ENCODE results near the gene TMEM132A. TPM values are rescaled to one million over a fixed set of nuclear protein-coding genes. Genes with fewer than 3 reads are reported as not detected.

Gene TMEM132A
- polyA plus RNA-seq, 2 of the 4 experiments (the other 2 are of a cell fraction), result 18.1 to 88.0 TPM

DNA sequence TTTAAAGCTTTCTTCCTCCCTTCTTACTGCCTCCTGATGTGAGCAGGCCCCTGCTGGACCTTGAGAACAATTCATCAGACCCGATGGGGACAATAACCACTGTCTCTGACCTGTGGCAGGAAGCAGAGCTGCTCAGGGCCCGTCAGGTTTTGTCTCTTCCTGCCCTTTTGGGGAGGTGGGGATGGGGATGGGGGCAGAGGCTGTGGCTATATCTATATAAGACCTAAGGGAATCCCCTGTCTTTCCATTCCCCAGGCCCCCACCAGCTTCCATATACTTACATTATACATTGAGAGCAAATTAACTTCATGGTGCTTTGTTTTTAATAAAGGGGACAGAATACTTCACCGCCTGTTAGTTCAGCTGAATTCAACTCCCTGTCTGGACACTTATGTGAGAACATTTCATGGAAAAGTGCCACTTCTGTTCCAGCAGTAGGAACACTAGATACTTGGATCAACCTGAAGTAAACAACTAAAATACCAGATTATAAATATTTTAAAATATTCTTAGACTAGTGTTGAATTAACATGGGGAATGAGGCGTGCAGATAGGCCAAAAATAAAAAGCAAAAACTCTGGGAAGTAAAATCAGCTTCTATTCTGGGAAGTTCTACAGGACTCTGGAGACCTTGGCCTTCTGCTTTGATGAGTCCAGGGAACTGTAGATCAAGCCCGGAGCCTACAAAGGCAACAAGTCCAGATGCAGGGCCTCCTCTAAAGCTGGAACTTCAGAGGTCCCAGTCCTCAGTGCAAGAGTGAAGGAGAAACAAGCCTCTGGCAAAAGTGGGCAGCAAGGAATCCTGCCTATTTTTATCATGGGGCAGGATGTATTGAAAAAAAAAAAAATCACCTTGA lies 45.8 kb upstream of the TMEM132A start:
- no peak overlapping the region for H3K27ac ChIP-seq
- ChIA-PET CTCF (interaction anchor here (2.5 to 12.3 kb wide), 3 partner anchors 10 to 49 kb away, joined by 10 to 79 read pairs (median 24); no protein-coding TSS in a partner anchor), POLR2A (no interaction called here)
- no peak overlapping the region for H3K4me3 ChIP-seq
- H3K4me2 ChIP-seq, result no peak overlapping the region
- TF ChIP-seq, protein P1, sequence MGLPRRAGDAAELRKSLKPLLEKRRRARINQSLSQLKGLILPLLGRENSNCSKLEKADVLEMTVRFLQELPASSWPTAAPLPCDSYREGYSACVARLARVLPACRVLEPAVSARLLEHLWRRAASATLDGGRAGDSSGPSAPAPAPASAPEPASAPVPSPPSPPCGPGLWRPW (IDR thresholded peaks at IDR 0.05), result no peak
- no peak for TF ChIP-seq FOSL2 (IDR thresholded peaks at IDR 0.05)
- no peak for TF ChIP-seq FOSL2 (CRISPR knock-in tag; IDR thresholded peaks at IDR 0.05)
- TF ChIP-seq CEBPB (IDR thresholded peaks at IDR 0.05), result no peak
- TF ChIP-seq POLR2A (IDR thresholded peaks at IDR 0.05; ENCODE audit: low read length), result no peak
- FAIRE-seq (no peak), ATAC-seq (no peak), DNase-seq (ENCODE audit: low read depth in 1 of 2, low spot score in 1 of 2) (no peak)
- 86% methylated on average over 5 of the region's 5 CpGs for WGBS (ENCODE audit: missing lambda C conversion rate)
- no peaks in the 10 kb centered on the region for H3K9me3 ChIP-seq
- peaks cover under 1% of the 10 kb centered on the region; the same call in 1 of the 3 replicates for H3K4me1 ChIP-seq

DNA sequence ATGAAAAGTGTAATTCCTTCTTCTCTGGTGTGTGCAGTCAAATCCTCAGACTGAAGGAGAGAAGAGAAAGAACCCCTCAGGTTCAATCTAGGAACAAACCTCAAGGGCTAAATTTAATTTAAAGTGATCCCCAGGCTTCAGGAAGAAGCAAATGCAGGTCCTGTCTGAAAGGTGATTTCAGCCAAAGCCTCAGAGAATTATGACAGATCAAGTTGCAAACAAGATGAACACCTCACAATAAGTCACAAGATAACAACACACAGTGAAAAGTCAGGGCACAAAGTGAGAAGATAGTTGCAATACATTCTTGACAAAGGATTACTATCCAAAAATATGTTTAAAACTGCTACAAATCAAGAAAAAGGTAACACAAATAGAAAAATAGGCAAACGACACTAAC lies 45.2 kb upstream of the TMEM132A start:
- H3K4me2 ChIP-seq, result no peak overlapping the region
- no peak overlapping the region for H3K4me3 ChIP-seq
- DNase-seq (ENCODE audit: low read depth in 1 of 2, low spot score in 1 of 2) (no peak), ATAC-seq (no peak), FAIRE-seq (no peak)
- no peaks in the 10 kb centered on the region for H3K4me1 ChIP-seq
- TF ChIP-seq, protein P2, sequence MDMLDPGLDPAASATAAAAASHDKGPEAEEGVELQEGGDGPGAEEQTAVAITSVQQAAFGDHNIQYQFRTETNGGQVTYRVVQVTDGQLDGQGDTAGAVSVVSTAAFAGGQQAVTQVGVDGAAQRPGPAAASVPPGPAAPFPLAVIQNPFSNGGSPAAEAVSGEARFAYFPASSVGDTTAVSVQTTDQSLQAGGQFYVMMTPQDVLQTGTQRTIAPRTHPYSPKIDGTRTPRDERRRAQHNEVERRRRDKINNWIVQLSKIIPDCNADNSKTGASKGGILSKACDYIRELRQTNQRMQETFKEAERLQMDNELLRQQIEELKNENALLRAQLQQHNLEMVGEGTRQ (IDR thresholded peaks at IDR 0.05), result no peak
- TF ChIP-seq, protein P3, sequence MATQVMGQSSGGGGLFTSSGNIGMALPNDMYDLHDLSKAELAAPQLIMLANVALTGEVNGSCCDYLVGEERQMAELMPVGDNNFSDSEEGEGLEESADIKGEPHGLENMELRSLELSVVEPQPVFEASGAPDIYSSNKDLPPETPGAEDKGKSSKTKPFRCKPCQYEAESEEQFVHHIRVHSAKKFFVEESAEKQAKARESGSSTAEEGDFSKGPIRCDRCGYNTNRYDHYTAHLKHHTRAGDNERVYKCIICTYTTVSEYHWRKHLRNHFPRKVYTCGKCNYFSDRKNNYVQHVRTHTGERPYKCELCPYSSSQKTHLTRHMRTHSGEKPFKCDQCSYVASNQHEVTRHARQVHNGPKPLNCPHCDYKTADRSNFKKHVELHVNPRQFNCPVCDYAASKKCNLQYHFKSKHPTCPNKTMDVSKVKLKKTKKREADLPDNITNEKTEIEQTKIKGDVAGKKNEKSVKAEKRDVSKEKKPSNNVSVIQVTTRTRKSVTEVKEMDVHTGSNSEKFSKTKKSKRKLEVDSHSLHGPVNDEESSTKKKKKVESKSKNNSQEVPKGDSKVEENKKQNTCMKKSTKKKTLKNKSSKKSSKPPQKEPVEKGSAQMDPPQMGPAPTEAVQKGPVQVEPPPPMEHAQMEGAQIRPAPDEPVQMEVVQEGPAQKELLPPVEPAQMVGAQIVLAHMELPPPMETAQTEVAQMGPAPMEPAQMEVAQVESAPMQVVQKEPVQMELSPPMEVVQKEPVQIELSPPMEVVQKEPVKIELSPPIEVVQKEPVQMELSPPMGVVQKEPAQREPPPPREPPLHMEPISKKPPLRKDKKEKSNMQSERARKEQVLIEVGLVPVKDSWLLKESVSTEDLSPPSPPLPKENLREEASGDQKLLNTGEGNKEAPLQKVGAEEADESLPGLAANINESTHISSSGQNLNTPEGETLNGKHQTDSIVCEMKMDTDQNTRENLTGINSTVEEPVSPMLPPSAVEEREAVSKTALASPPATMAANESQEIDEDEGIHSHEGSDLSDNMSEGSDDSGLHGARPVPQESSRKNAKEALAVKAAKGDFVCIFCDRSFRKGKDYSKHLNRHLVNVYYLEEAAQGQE (IDR thresholded peaks at IDR 0.05), result no peak
- TF ChIP-seq TFCP2L1 (CRISPR knock-in tag; IDR thresholded peaks at IDR 0.05), result no peak
- TF ChIP-seq, protein P4, sequence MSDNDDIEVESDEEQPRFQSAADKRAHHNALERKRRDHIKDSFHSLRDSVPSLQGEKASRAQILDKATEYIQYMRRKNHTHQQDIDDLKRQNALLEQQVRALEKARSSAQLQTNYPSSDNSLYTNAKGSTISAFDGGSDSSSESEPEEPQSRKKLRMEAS (IDR thresholded peaks at IDR 0.05), result no peak
- TF ChIP-seq PHF8 (IDR thresholded peaks at IDR 0.05; ENCODE audit: borderline replicate concordance, low read depth), result no peak
- TF ChIP-seq ZSCAN20 (CRISPR knock-in tag; IDR thresholded peaks at IDR 0.05), result no peak
- TF ChIP-seq, protein P5, sequence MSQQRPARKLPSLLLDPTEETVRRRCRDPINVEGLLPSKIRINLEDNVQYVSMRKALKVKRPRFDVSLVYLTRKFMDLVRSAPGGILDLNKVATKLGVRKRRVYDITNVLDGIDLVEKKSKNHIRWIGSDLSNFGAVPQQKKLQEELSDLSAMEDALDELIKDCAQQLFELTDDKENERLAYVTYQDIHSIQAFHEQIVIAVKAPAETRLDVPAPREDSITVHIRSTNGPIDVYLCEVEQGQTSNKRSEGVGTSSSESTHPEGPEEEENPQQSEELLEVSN (IDR thresholded peaks at IDR 0.05; ENCODE audit: borderline replicate concordance, low read depth), result no peak
- TF ChIP-seq NPAS2 (CRISPR knock-in tag; IDR thresholded peaks at IDR 0.05; ENCODE audit: borderline replicate concordance), result no peak
- TF ChIP-seq CHD4 (IDR thresholded peaks at IDR 0.05; ENCODE audit: borderline replicate concordance), result no peak
- no peak for TF ChIP-seq RAD21 (conservative IDR thresholded peaks at IDR 0.05 in 1 of 2, IDR thresholded peaks at IDR 0.05 in 1 of 2)
- TF ChIP-seq EHMT2 (IDR thresholded peaks at IDR 0.05; ENCODE audit: low read depth), result no peak
- no peak for TF ChIP-seq ZFP36 (IDR thresholded peaks at IDR 0.05; ENCODE audit: borderline replicate concordance, partially characterized antibody)
- no peak for TF ChIP-seq HDAC2 (IDR thresholded peaks at IDR 0.05)
- no peak for TF ChIP-seq RFX5 (IDR thresholded peaks at IDR 0.05)
- TF ChIP-seq, protein P6, sequence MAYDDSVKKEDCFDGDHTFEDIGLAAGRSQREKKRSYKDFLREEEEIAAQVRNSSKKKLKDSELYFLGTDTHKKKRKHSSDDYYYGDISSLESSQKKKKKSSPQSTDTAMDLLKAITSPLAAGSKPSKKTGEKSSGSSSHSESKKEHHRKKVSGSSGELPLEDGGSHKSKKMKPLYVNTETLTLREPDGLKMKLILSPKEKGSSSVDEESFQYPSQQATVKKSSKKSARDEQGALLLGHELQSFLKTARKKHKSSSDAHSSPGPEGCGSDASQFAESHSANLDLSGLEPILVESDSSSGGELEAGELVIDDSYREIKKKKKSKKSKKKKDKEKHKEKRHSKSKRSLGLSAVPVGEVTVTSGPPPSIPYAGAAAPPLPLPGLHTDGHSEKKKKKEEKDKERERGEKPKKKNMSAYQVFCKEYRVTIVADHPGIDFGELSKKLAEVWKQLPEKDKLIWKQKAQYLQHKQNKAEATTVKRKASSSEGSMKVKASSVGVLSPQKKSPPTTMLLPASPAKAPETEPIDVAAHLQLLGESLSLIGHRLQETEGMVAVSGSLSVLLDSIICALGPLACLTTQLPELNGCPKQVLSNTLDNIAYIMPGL (CRISPR knock-in tag; IDR thresholded peaks at IDR 0.05; ENCODE audit: borderline replicate concordance), result no peak
- TF ChIP-seq, protein P1 (IDR thresholded peaks at IDR 0.05), result no peak
- TF ChIP-seq EP300 (IDR thresholded peaks at IDR 0.05), result no peak
- ChIA-PET CTCF (interaction anchor here (12.3 kb wide), 1 partner anchor 49 kb away, joined by 79 read pairs; no protein-coding TSS in a partner anchor), POLR2A (no interaction called here)
- 82% methylated on average over 1 of the region's 1 CpG for WGBS (ENCODE audit: missing lambda C conversion rate)
- no peaks in the 10 kb centered on the region for H3K9me3 ChIP-seq
- H3K27ac ChIP-seq, result no peak overlapping the region

Measured in A549 (cell line).